G401.6 (cell line): ENCODE measurements around the gene LIMS1.
"Not testable (repeated sequence)": the region's sequence is repeated elsewhere in the genome, so short reads cannot be mapped to it uniquely, and the experiment has no call there.

ENCODE experiments used
- FAIRE-seq: peaks from 2 replicates; lab custom pipeline; 2012; peaks lifted over from hg19 to GRCh38; lab: Jason Lieb, UNC

Gene LIMS1

GRCh38 chr2:108665975-108666374, 131.7 kb downstream of the LIMS1 start:
- FAIRE-seq = not testable (repeated sequence)

GRCh38 chr2:108667140-108667539, 132.9 kb downstream of the LIMS1 start:
- FAIRE-seq = not testable (repeated sequence)

GRCh38 chr2:108670282-108670681, 136.0 kb downstream of the LIMS1 start:
- not testable (repeated sequence) for FAIRE-seq

GRCh38 chr2:108672200-108672805, 138.0 kb downstream of the LIMS1 start:
- not testable (repeated sequence) for FAIRE-seq

- not testable (repeated sequence) for FAIRE-seq
These were observed 142.3 kb downstream of the LIMS1 start for GRCh38 chr2:108676522-108676921.

GRCh38 chr2:108677239-108677744, 143.0 kb downstream of the LIMS1 start:
- FAIRE-seq = not testable (repeated sequence)

GRCh38 chr2:108678198-108678651, 144.0 kb downstream of the LIMS1 start:
- not testable (repeated sequence) for FAIRE-seq

- not testable (repeated sequence) for FAIRE-seq
These were observed 146.5 kb downstream of the LIMS1 start for GRCh38 chr2:108680805-108681204.

- not testable (repeated sequence) for FAIRE-seq
These were observed 154.8 kb downstream of the LIMS1 start for GRCh38 chr2:108688818-108689756.

GRCh38 chr2:108690001-108690400, 155.7 kb downstream of the LIMS1 start:
- not testable (repeated sequence) for FAIRE-seq

- FAIRE-seq = no peak
These were observed 157.2 kb downstream of the LIMS1 start for GRCh38 chr2:108691447-108691846.

GRCh38 chr2:108701208-108701607, 166.9 kb downstream of the LIMS1 start:
- no peak for FAIRE-seq

GRCh38 chr2:108701806-108702205, 167.5 kb downstream of the LIMS1 start:
- FAIRE-seq = no peak

GRCh38 chr2:108704871-108705270, 170.6 kb downstream of the LIMS1 start:
- no peak for FAIRE-seq

- no peak for FAIRE-seq
These were observed 173.0 kb downstream of the LIMS1 start for GRCh38 chr2:108707300-108707699.

GRCh38 chr2:108716971-108717370, 182.7 kb downstream of the LIMS1 start:
- FAIRE-seq = not testable (repeated sequence)

GRCh38 chr2:108719149-108720044, 185.1 kb downstream of the LIMS1 start, which contains the start of gene RANBP2:
Gene RANBP2 (plus strand): TSS chr2:108719482. CDS start chr2:108719607, 125 bp downstream.
- peak; percentile 52 for FAIRE-seq

- not testable (repeated sequence) for FAIRE-seq
These were observed 191.8 kb downstream of the LIMS1 start for GRCh38 chr2:108726048-108726447.

GRCh38 chr2:108734656-108735055, 200.4 kb downstream of the LIMS1 start:
- FAIRE-seq = not testable (repeated sequence)
